Fibroblast of lung (primary cell): ENCODE measurements around the gene HECW1. TPM values are rescaled to one million over a fixed set of nuclear protein-coding genes. Genes with fewer than 3 reads are reported as not detected.
A peak's percentile ranks its signal among the peaks of the same experiment; 100 is the strongest.

Source experiments
- DNase-seq, 2 donors: peaks; one replicate each; pipeline versions ENCODE4 v3.0.0 to v3.0.0-alpha.2; 2010; ENCODE audit warnings: low read depth in 2 of 2
- H2AFZ ChIP-seq: 2 replicates; pipeline ENCODE4 v1.5.1; 2012; ENCODE audit warnings: low read length, control low read depth, inconsistent platforms
- H3K27ac ChIP-seq: 2 replicates; pipeline ENCODE4 v1.5.1; 2011; ENCODE audit warnings: low read length, control low read depth; ENCODE audit not compliant: insufficient read depth
- H3K27me3 ChIP-seq: 2 replicates; pipeline ENCODE4 v1.5.1; 2011; ENCODE audit warnings: mild to moderate bottlenecking, low read length; ENCODE audit not compliant: control insufficient read depth, insufficient read depth
- H3K36me3 ChIP-seq: 2 replicates; pipeline ENCODE4 v1.5.1; 2011; ENCODE audit warnings: low read length; ENCODE audit not compliant: control insufficient read depth, insufficient read depth
- H3K4me1 ChIP-seq: 2 replicates; pipeline ENCODE4 v1.5.1; 2011; ENCODE audit warnings: low read length; ENCODE audit not compliant: control insufficient read depth, insufficient read depth; ENCODE audit errors: extremely low read depth
- H3K4me2 ChIP-seq: 2 replicates; pipeline ENCODE4 v1.5.1; 2011; ENCODE audit warnings: low read length, control low read depth; ENCODE audit not compliant: insufficient read depth; ENCODE audit errors: extremely low read depth
- H3K4me3 ChIP-seq, 4 experiments: fragments of 200-600 bp in 1 of 4; sonication (generic) in 1 of 4; replicated peaks in 1 of 4; 2 replicates each; pipeline ENCODE4 v1.5.1; 2011 to 2016; ENCODE audit warnings: low read length in 4 of 4, low read depth in 3 of 4, mild to moderate bottlenecking in 3 of 4, control low read depth in 2 of 4, inconsistent platforms in 1 of 4, mixed read lengths in 1 of 4; ENCODE audit not compliant: insufficient read depth in 1 of 4; ENCODE audit errors: control extremely low read depth in 1 of 4
- H3K79me2 ChIP-seq: 2 replicates; pipeline ENCODE4 v1.5.1; 2012; ENCODE audit warnings: mild to moderate bottlenecking, low read length, inconsistent platforms; ENCODE audit not compliant: control insufficient read depth, insufficient read depth
- H3K9ac ChIP-seq: 2 replicates; pipeline ENCODE4 v1.5.1; 2011; ENCODE audit warnings: mild to moderate bottlenecking, low read length, control low read depth; ENCODE audit not compliant: insufficient read depth
- H3K9me3 ChIP-seq: 2 replicates; pipeline ENCODE4 v1.5.1; 2012; ENCODE audit warnings: low read depth, low read length; ENCODE audit not compliant: control insufficient read depth, insufficient read depth
- H4K20me1 ChIP-seq: 2 replicates; pipeline ENCODE4 v1.5.1; 2011; ENCODE audit warnings: low read length; ENCODE audit not compliant: control insufficient read depth, insufficient read depth; ENCODE audit errors: extremely low read depth
- EZH2 ChIP-seq: IDR thresholded peaks from 2 replicates; pipeline ENCODE4 v1.5.1; 2012; ENCODE audit warnings: low read length, control low read depth, mild to moderate bottlenecking; ENCODE audit errors: missing control alignments
- polyA plus RNA-seq, 2 donors: library from polyadenylated mRNA; depleted of rRNA in 1 of 2; stranded (reverse) in 1 of 2; unstranded in 1 of 2; fragments of >200 nt; gene quantifications; 2 replicates each; pipeline ENCODE4 v1.2.1, GENCODE V29; 2011 to 2012; ENCODE audit warnings: missing spikeins in 1 of 2
- total RNA-seq: library from RNA; depleted of rRNA; stranded (reverse); fragments of >200 nt; gene quantifications from 2 replicates; pipeline ENCODE4 v1.2.1, GENCODE V29; 2014
- TF ChIP-seq, protein P1 (sequence below), 2 donors: IDR thresholded peaks in 1 of 2; conservative IDR thresholded peaks in 1 of 2; 1 replicate in 1 of 2; 2 replicates in 1 of 2; pipeline ENCODE4 v1.5.1; 2011 to 2012; ENCODE audit warnings: low read length in 2 of 2, control low read depth in 1 of 2, inconsistent platforms in 1 of 2, low read depth in 1 of 2, mild to moderate bottlenecking in 1 of 2

Gene HECW1
- total and polyA plus RNA-seq, 2 donors (not counting 1 experiment from before 2014, with no cell fraction given): 1.1 to 6.1 TPM

DNA sequence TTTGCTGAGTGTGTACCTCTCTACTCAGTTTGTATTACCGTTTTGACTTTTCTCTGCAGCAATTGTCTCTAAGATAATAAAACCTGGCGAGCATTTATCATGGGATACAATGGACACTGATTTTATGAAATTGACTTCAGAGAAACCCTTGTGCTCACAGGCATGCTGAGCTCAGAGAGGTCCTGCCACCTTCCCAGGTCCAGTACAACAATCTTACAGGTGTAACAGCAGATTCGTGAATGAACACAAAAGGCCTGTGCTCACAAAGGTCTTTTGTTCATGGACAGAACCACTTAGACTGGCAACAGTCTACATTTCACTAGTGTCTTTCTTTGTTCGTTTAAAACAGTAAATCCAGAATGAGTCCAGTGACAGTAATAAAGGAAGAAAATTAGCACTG is 43.2 kb downstream of the HECW1 start:
- no peaks in the 10 kb centered on the region for H3K27me3 ChIP-seq
- H3K9ac ChIP-seq: no peak overlapping the region
- no peaks in the 10 kb centered on the region for H4K20me1 ChIP-seq
- H3K4me2 ChIP-seq: no peak overlapping the region
- no peaks in the 10 kb centered on the region for H3K4me1 ChIP-seq
- H2AFZ ChIP-seq: no peak overlapping the region
- H3K79me2 ChIP-seq: no peaks in the 10 kb centered on the region
- no peak overlapping the region for H3K27ac ChIP-seq
- TF ChIP-seq, protein P1, sequence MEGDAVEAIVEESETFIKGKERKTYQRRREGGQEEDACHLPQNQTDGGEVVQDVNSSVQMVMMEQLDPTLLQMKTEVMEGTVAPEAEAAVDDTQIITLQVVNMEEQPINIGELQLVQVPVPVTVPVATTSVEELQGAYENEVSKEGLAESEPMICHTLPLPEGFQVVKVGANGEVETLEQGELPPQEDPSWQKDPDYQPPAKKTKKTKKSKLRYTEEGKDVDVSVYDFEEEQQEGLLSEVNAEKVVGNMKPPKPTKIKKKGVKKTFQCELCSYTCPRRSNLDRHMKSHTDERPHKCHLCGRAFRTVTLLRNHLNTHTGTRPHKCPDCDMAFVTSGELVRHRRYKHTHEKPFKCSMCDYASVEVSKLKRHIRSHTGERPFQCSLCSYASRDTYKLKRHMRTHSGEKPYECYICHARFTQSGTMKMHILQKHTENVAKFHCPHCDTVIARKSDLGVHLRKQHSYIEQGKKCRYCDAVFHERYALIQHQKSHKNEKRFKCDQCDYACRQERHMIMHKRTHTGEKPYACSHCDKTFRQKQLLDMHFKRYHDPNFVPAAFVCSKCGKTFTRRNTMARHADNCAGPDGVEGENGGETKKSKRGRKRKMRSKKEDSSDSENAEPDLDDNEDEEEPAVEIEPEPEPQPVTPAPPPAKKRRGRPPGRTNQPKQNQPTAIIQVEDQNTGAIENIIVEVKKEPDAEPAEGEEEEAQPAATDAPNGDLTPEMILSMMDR (conservative IDR thresholded peaks at IDR 0.05 in 1 of 2, IDR thresholded peaks at IDR 0.05 in 1 of 2; ENCODE audit: low read depth in 1 of 2, low read length in 2 of 2): no peak
- no peak overlapping the region for H3K4me3 ChIP-seq
- DNase-seq: no peak
- H3K9me3 ChIP-seq: no peaks in the 10 kb centered on the region
- no peaks in the 10 kb centered on the region for H3K36me3 ChIP-seq

DNA sequence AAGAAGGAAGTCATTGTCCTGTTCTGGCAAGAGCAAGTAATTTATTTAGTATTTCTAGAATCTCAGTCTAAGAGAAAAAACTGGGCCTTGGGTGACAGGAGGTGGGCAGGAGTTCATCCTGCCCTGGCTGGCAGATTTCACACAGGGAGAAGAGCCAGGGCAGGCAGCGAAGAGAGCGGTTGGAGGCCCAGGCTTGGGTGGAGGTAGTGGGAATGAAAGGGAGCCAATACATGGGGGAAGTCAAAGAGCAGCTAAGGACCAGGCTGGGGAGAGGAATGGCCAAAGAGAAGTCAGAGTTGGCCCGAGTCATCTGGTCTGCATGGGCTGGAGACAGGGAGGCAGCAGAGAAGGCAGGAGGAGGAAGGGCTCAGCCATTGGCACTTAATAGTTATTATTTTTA is 51.4 kb downstream of the HECW1 start:
- DNase-seq: no peak
- Histone ChIP-seq H3K9ac (no peak overlapping the region), H3K4me1 (peaks cover 9% of the 10 kb centered on the region), H3K36me3 (no peaks in the 10 kb centered on the region), H3K4me2 (no peak overlapping the region), H3K27me3 (no peaks in the 10 kb centered on the region), H3K79me2 (no peaks in the 10 kb centered on the region), H2AFZ (no peak overlapping the region), H4K20me1 (no peaks in the 10 kb centered on the region), H3K4me3 (no peak overlapping the region), H3K9me3 (no peaks in the 10 kb centered on the region), H3K27ac (no peak overlapping the region)
- TF ChIP-seq EZH2: no peak
- TF ChIP-seq, protein P1 (conservative IDR thresholded peaks at IDR 0.05 in 1 of 2, IDR thresholded peaks at IDR 0.05 in 1 of 2; ENCODE audit: low read depth in 1 of 2, low read length in 2 of 2): no peak

- H3K27ac ChIP-seq: no peak overlapping the region
Observed at GRCh38 chr7:43164757-43165156, 52.3 kb downstream of the HECW1 start.

More at GRCh38 chr7:43164757-43165156, 52.3 kb downstream of the HECW1 start:
- H3K4me2 ChIP-seq: no peak overlapping the region
- H3K9me3 ChIP-seq: no peaks in the 10 kb centered on the region
- no peak overlapping the region for H3K9ac ChIP-seq
- no peaks in the 10 kb centered on the region for H3K27me3 ChIP-seq
- H3K79me2 ChIP-seq: no peaks in the 10 kb centered on the region
- DNase-seq: peak; percentile 97 to 98
- H3K4me3 ChIP-seq: no peak overlapping the region
- peaks cover 9% of the 10 kb centered on the region for H3K4me1 ChIP-seq
- H3K36me3 ChIP-seq: no peaks in the 10 kb centered on the region
- no peaks in the 10 kb centered on the region for H4K20me1 ChIP-seq
- TF ChIP-seq, protein P1 (conservative IDR thresholded peaks at IDR 0.05 in 1 of 2, IDR thresholded peaks at IDR 0.05 in 1 of 2; ENCODE audit: low read depth in 1 of 2, low read length in 2 of 2): no peak
- TF ChIP-seq EZH2: no peak
- no peak overlapping the region for H2AFZ ChIP-seq
